H1 (cell line): Measurements from ENCODE around the gene TMEM255A. TPM values are rescaled to one million over a fixed set of nuclear protein-coding genes. Genes with fewer than 3 reads are reported as not detected.
A peak's percentile ranks its signal among the peaks of the same experiment; 100 is the strongest.

Experiments
- KDM4A ChIP-seq: IDR thresholded peaks from one replicate; pipeline ENCODE4 v1.7.1; 2012; ENCODE audit warnings: low read depth, mild to moderate bottlenecking, moderate library complexity, low read length, inconsistent platforms; ENCODE audit not compliant: severe bottlenecking
- RNF2 ChIP-seq: fragments of 200-900, 300-1000 bp; sonication (generic); IDR thresholded peaks from 2 replicates; pipeline ENCODE4 v1.7.1; 2016; ENCODE audit warnings: borderline replicate concordance, low read depth, mild to moderate bottlenecking, antibody characterized with exemption, low read length; ENCODE audit not compliant: poor library complexity, severe bottlenecking; ENCODE audit errors: missing control alignments
- TEAD4 ChIP-seq: IDR thresholded peaks from 2 replicates; pipeline ENCODE4 v1.6.1; 2012; ENCODE audit warnings: low read depth, low read length, inconsistent platforms, mixed read lengths
- polyA plus RNA-seq, 7 experiments: library from polyadenylated mRNA; depleted of rRNA in 3 of 7; stranded (reverse) in 5 of 7; unstranded in 2 of 7; fragments of >200 nt in 5 of 7; fragments of 200-250 nt in 2 of 7; gene quantifications; 1 replicate in 5 of 7; 2 replicates in 1 of 7; 4 replicates in 1 of 7; pipeline versions ENCODE4 v1.2.1 to v1.2.3, GENCODE V29; 2011 to 2013; ENCODE audit warnings: missing spikeins in 2 of 7, mixed read lengths in 2 of 7
- total RNA-seq: library from RNA; stranded (reverse); fragmentation: NEBNext Ultra II Directional; extraction: Animal tissue kit (Norgen Biotek cat#: 25700); gene quantifications from 2 replicates; pipeline ENCODE4 v1.2.1, GENCODE V29; 2021

TMEM255A gene
- total and polyA plus RNA-seq, 2 of the 8 experiments (the other 6 are each of a cell fraction or from before 2014, with no cell fraction given), result 0.73 to 2.3 TPM

DNA sequence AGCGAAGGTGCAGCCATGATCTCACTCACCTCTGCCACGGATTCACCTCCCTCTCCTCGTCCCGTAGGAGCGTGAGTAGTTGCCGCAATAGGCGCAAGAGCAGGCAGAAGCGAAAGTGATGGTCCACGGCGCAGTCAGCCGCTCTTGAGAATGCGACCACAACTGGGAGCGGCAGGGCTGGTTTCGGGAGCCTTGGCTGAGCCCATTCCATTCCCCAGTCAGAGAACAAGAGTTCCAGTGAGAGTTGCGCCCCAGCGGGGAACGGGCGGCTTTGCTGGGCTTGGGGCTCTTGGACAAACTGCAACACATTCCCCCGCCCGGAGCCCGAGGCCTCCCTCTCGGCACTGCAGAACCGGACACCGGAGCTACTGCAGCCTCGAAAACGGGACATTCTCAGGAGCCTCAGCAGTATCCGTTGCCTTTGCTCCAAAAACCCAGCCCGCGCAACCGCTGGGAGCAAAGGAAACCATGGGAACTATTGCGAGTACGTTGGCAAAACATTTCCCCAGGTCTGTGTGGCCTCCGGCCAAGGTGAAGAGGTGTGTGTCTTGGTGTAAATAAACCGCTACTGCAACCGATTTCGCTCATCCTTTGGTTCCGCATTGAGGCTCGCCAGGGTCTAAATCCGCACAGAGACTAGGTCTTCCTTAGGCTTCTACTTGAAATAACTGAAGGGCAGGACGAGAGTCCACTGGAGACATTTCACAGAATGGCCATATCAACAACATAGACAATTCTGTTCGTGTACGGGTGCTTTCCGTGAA is 66.3 kb downstream of the TMEM255A start (continued):
- TF ChIP-seq KDM4A (peak; percentile 59), RNF2 (no peak), TEAD4 (no peak)
- TF ChIP-seq, all 59 proteins: peak for 15
